ENCODE measurements around the gene SPRYD3. TPM values are rescaled to one million over a fixed set of nuclear protein-coding genes. Genes with fewer than 3 reads are reported as not detected.

SPRYD3 gene
- total and polyA plus RNA-seq, 2 experiments from 2014 or later, result 4.3 to 5.4 TPM

GRCh38 chr12:53090554-53090953 lies 11.4 kb upstream of the SPRYD3 start:
- Histone ChIP-seq H3K4me1 (ENCODE audit: insufficient read depth) (peaks cover 6% of the 10 kb centered on the region; the same call in 1 of the 2 replicates), H3K27ac (ENCODE audit: low read depth) (no peak overlapping the region), H3K4me2 (no peak overlapping the region), H3K27me3 (ENCODE audit: insufficient read depth) (peaks cover 19% of the 10 kb centered on the region), H3K36me3 (ENCODE audit: insufficient read depth) (no peaks in the 10 kb centered on the region), H3F3A (replicated peaks; ENCODE audit: low read depth) (0 out of 2 replicates have a peak, but pooled peaks cover 3% of the 10 kb centered on the region), H2AFZ (no peak overlapping the region), H4K20me1 (replicated peaks; ENCODE audit: insufficient read depth) (no peaks in the 10 kb centered on the region), H3K79me2 (replicated peaks; ENCODE audit: insufficient read depth) (no peaks in the 10 kb centered on the region), H3K9me2 (ENCODE audit: insufficient read depth) (no peaks in the 10 kb centered on the region), H3K4me3 (no peak overlapping the region)
- ATAC-seq (no peak), DNase-seq (ENCODE audit: low spot score) (no peak)
- no peaks in the 10 kb centered on the region for H3K36me3 Mint-ChIP-seq (ENCODE audit: low read depth)
- peaks cover 18% of the 10 kb centered on the region for H3K27me3 Mint-ChIP-seq (ENCODE audit: insufficient read depth, low read depth, poor library complexity)
- H3K27ac Mint-ChIP-seq, result no peak overlapping the region
- TF ChIP-seq POLR2AphosphoS5 (IDR thresholded peaks at IDR 0.05; ENCODE audit: low read depth), result no peak
- TF ChIP-seq CREB1 (CRISPR knock-in tag; IDR thresholded peaks at IDR 0.05; ENCODE audit: low read depth), result no peak
- TF ChIP-seq ZNF462 (CRISPR knock-in tag; IDR thresholded peaks at IDR 0.05), result no peak
- TF ChIP-seq EZH2 (IDR thresholded peaks at IDR 0.05; ENCODE audit: low read depth, unreplicated experiment), result no peak
- no peak for TF ChIP-seq JUNB (IDR thresholded peaks at IDR 0.05; ENCODE audit: unreplicated experiment)
- TF ChIP-seq STAT1 (IDR thresholded peaks at IDR 0.05; ENCODE audit: unreplicated experiment), result no peak
- TF ChIP-seq, protein P1, sequence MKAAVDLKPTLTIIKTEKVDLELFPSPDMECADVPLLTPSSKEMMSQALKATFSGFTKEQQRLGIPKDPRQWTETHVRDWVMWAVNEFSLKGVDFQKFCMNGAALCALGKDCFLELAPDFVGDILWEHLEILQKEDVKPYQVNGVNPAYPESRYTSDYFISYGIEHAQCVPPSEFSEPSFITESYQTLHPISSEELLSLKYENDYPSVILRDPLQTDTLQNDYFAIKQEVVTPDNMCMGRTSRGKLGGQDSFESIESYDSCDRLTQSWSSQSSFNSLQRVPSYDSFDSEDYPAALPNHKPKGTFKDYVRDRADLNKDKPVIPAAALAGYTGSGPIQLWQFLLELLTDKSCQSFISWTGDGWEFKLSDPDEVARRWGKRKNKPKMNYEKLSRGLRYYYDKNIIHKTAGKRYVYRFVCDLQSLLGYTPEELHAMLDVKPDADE (IDR thresholded peaks at IDR 0.05), result no peak
- no peak for TF ChIP-seq ZNF114 (CRISPR knock-in tag; IDR thresholded peaks at IDR 0.05)
- TF ChIP-seq EZH2phosphoT487 (IDR thresholded peaks at IDR 0.05; ENCODE audit: unreplicated experiment), result no peak
- TF ChIP-seq ZNF331 (CRISPR knock-in tag; IDR thresholded peaks at IDR 0.05; ENCODE audit: low read depth), result no peak
- TF ChIP-seq NANOG (IDR thresholded peaks at IDR 0.05; ENCODE audit: borderline replicate concordance), result no peak
- no peak for TF ChIP-seq REST (IDR thresholded peaks at IDR 0.05; ENCODE audit: unreplicated experiment)
- TF ChIP-seq, protein P2, sequence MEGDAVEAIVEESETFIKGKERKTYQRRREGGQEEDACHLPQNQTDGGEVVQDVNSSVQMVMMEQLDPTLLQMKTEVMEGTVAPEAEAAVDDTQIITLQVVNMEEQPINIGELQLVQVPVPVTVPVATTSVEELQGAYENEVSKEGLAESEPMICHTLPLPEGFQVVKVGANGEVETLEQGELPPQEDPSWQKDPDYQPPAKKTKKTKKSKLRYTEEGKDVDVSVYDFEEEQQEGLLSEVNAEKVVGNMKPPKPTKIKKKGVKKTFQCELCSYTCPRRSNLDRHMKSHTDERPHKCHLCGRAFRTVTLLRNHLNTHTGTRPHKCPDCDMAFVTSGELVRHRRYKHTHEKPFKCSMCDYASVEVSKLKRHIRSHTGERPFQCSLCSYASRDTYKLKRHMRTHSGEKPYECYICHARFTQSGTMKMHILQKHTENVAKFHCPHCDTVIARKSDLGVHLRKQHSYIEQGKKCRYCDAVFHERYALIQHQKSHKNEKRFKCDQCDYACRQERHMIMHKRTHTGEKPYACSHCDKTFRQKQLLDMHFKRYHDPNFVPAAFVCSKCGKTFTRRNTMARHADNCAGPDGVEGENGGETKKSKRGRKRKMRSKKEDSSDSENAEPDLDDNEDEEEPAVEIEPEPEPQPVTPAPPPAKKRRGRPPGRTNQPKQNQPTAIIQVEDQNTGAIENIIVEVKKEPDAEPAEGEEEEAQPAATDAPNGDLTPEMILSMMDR (conservative IDR thresholded peaks at IDR 0.05; ENCODE audit: low read depth in 2 of 2), result no peak
- H3K4me1 Mint-ChIP-seq, result peaks cover 13% of the 10 kb centered on the region
- H3K9me3 Mint-ChIP-seq, result no peaks in the 10 kb centered on the region
- no peak overlapping the region for H3K4me3 Mint-ChIP-seq

Measured in GM23338 (cell line).